Measurements from ENCODE around the gene GPX6.
"Not testable (repeated sequence)": the region's sequence is repeated elsewhere in the genome, so short reads cannot be mapped to it uniquely, and the experiment has no call there.

Gene GPX6

GRCh38 chr6:28486533-28486932 lies 29.1 kb downstream of the GPX6 start:
- no peak for DNase-seq

- no peak for DNase-seq
Observed at GRCh38 chr6:28485482-28485881, 30.1 kb downstream of the GPX6 start.

GRCh38 chr6:28480253-28480932 lies 35.2 kb downstream of the GPX6 start:
- no peak for DNase-seq

GRCh38 chr6:28478518-28478917 lies 37.1 kb downstream of the GPX6 start:
- DNase-seq, result no peak

- DNase-seq, result peak in 11 of 56 donors; percentile 3 to 42 (median 9)
Observed at GRCh38 chr6:28474441-28475219, 41.0 kb downstream of the GPX6 start.

- not testable (repeated sequence) for DNase-seq
Observed at GRCh38 chr6:28469153-28469745, 46.3 kb downstream of the GPX6 start.

GRCh38 chr6:28468056-28468455 lies 47.5 kb downstream of the GPX6 start:
- no peak for DNase-seq

GRCh38 chr6:28462401-28462800 lies 53.2 kb downstream of the GPX6 start:
- DNase-seq, result peak in 19 of 56 donors; percentile 0 to 63 (median 20)

GRCh38 chr6:28458568-28458967 lies 57.0 kb downstream of the GPX6 start:
- no peak for DNase-seq

Measured in nucleus accumbens (tissue), 56 donors.